Immature natural killer cell (primary cell): Measurements from ENCODE around the gene NLRP10. TPM values are rescaled to one million over a fixed set of nuclear protein-coding genes. Genes with fewer than 3 reads are reported as not detected.
"Not testable (repeated sequence)": the region's sequence is repeated elsewhere in the genome, so short reads cannot be mapped to it uniquely, and the experiment has no call there.

ENCODE experiments used
- DNase-seq, 3 donors: peaks; one replicate each; pipeline ENCODE4 v3.0.0; 2022; ENCODE audit warnings: mixed read lengths in 1 of 3
- H3K27ac Mint-ChIP-seq, 6 donors: one replicate each; pipeline ENCODE4 v1.8.0; 2020; ENCODE audit warnings: mixed read lengths in 6 of 6, mild to moderate bottlenecking in 5 of 6, inconsistent platforms in 4 of 6, moderate library complexity in 3 of 6
- H3K27me3 Mint-ChIP-seq, 3 donors: one replicate each; pipeline ENCODE4 v1.8.0; 2020 to 2021; ENCODE audit warnings: low read depth in 3 of 3, mild to moderate bottlenecking in 3 of 3, mixed read lengths in 3 of 3, moderate library complexity in 3 of 3, inconsistent platforms in 1 of 3
- H3K36me3 Mint-ChIP-seq, 3 donors: one replicate each; pipeline ENCODE4 v1.8.0; 2020; ENCODE audit warnings: mixed read lengths in 3 of 3, inconsistent platforms in 2 of 3, mild to moderate bottlenecking in 2 of 3
- H3K4me1 Mint-ChIP-seq, 2 donors: one replicate each; pipeline ENCODE4 v1.8.0; 2020; ENCODE audit warnings: inconsistent platforms in 2 of 2, mild to moderate bottlenecking in 2 of 2, mixed read lengths in 2 of 2, moderate library complexity in 1 of 2
- H3K4me3 Mint-ChIP-seq, 5 donors: one replicate each; pipeline ENCODE4 v1.8.0; 2020; ENCODE audit warnings: mild to moderate bottlenecking in 5 of 5, mixed read lengths in 5 of 5, inconsistent platforms in 3 of 5, moderate library complexity in 3 of 5
- H3K9me3 Mint-ChIP-seq, 6 donors: one replicate each; pipeline ENCODE4 v1.8.0; 2020; ENCODE audit warnings: mild to moderate bottlenecking in 6 of 6, mixed read lengths in 6 of 6, inconsistent platforms in 4 of 6, moderate library complexity in 3 of 6
- polyA plus RNA-seq, 3 donors: library from polyadenylated mRNA; unstranded; fragments of 300-500 nt; fragmentation: Illumina TruSeq; gene quantifications; one replicate each; pipeline ENCODE4 v1.2.3, GENCODE V29; 2021

NLRP10 gene
- polyA plus RNA-seq, 3 donors from 2014 or later = not detected

GRCh38 chr11:7994581-7995278 is 29.5 kb upstream of the NLRP10 start:
- Mint-ChIP-seq H3K27ac (no peak overlapping the region), H3K36me3 (peaks cover 28 to 70% (median 49%) of the 10 kb centered on the region in 3 donors), H3K4me3 (no peak overlapping the region), H3K9me3 (no peaks in the 10 kb centered on the region), H3K4me1 (peaks cover 8 to 33% of the 10 kb centered on the region in 2 donors), H3K27me3 (peaks cover 0 to 1% (median 0%) of the 10 kb centered on the region in 3 donors)
- DNase-seq = no peak

- peak overlapping the region; percentile 88 to 99 (median 90) for H3K4me3 Mint-ChIP-seq
- DNase-seq, H3K27me3 Mint-ChIP-seq, H3K9me3 Mint-ChIP-seq: not testable (repeated sequence)
- H3K4me1 Mint-ChIP-seq = peaks cover 40 to 55% of the 10 kb centered on the region in 2 donors
- H3K36me3 Mint-ChIP-seq = peaks cover 3 to 14% (median 4%) of the 10 kb centered on the region in 3 donors
- H3K27ac Mint-ChIP-seq = peak overlapping the region; percentile 77 to 97 (median 90)
Measured at GRCh38 chr11:7987560-7987883, 22.3 kb upstream of the NLRP10 start.

GRCh38 chr11:7986768-7987559 is 21.7 kb upstream of the NLRP10 start, which contains the start of gene EIF3F:
TSS of gene EIF3F (plus strand) at chr11:7987337. CDS start at chr11:7987353, 16 bp downstream.
- peaks cover 1 to 13% (median 3%) of the 10 kb centered on the region in 3 donors for H3K36me3 Mint-ChIP-seq
- H3K27ac Mint-ChIP-seq = peak within 1 kb of the TSS; percentile 77 to 97 (median 94)
- peak within 1 kb of the TSS; percentile 88 to 99 (median 90) for H3K4me3 Mint-ChIP-seq
- peaks cover 0 to 5% (median 4%) of the 10 kb centered on the region in 3 donors for H3K27me3 Mint-ChIP-seq
- DNase-seq = peak; percentile 95 to 96 (median 96)
- H3K4me1 Mint-ChIP-seq = peaks cover 40 to 55% of the 10 kb centered on the region in 2 donors
- no peaks in the 10 kb centered on the region for H3K9me3 Mint-ChIP-seq

GRCh38 chr11:7983832-7984590 is 18.8 kb upstream of the NLRP10 start:
- Mint-ChIP-seq H3K27ac (no peak overlapping the region), H3K27me3 (peaks cover 0 to 4% (median 3%) of the 10 kb centered on the region in 3 donors), H3K4me1 (peaks cover 24 to 31% of the 10 kb centered on the region in 2 donors), H3K9me3 (no peaks in the 10 kb centered on the region), H3K4me3 (no peak overlapping the region), H3K36me3 (peaks cover 0 to 3% (median 3%) of the 10 kb centered on the region in 3 donors)
- no peak for DNase-seq

- H3K4me1 Mint-ChIP-seq = peaks cover 11 to 18% of the 10 kb centered on the region in 2 donors
- H3K36me3 Mint-ChIP-seq = no peaks in the 10 kb centered on the region
Measured at GRCh38 chr11:7982582-7983119, 17.4 kb upstream of the NLRP10 start.

GRCh38 chr11:7981619-7982157 is 16.4 kb upstream of the NLRP10 start:
- no peak for DNase-seq
- Mint-ChIP-seq H3K36me3 (no peaks in the 10 kb centered on the region), H3K27me3 (peaks cover 0 to 4% (median 2%) of the 10 kb centered on the region in 3 donors), H3K4me1 (peaks cover 6 to 10% of the 10 kb centered on the region in 2 donors), H3K27ac (no peak overlapping the region), H3K4me3 (no peak overlapping the region), H3K9me3 (no peaks in the 10 kb centered on the region)

More at GRCh38 chr11:7982582-7983119, 17.4 kb upstream of the NLRP10 start:
- H3K27me3 Mint-ChIP-seq = peaks cover 0 to 4% (median 3%) of the 10 kb centered on the region in 3 donors
- no peak overlapping the region for H3K4me3 Mint-ChIP-seq
- DNase-seq = no peak
- no peaks in the 10 kb centered on the region for H3K9me3 Mint-ChIP-seq
- H3K27ac Mint-ChIP-seq = no peak overlapping the region

- no peaks in the 10 kb centered on the region for H3K4me1 Mint-ChIP-seq
- no peak overlapping the region for H3K27ac Mint-ChIP-seq
- no peak overlapping the region for H3K4me3 Mint-ChIP-seq
- peaks cover 2 to 6% (median 4%) of the 10 kb centered on the region in 3 donors for H3K27me3 Mint-ChIP-seq
- H3K9me3 Mint-ChIP-seq = no peaks in the 10 kb centered on the region
- no peaks in the 10 kb centered on the region for H3K36me3 Mint-ChIP-seq
- no peak for DNase-seq
Measured at GRCh38 chr11:7977232-7977917, 12.1 kb upstream of the NLRP10 start.

- Mint-ChIP-seq H3K27ac (no peak overlapping the region), H3K4me1 (no peaks in the 10 kb centered on the region), H3K36me3 (no peaks in the 10 kb centered on the region), H3K27me3 (peaks cover 2 to 6% (median 4%) of the 10 kb centered on the region in 3 donors), H3K4me3 (no peak overlapping the region), H3K9me3 (no peaks in the 10 kb centered on the region)
- DNase-seq = no peak
Measured at GRCh38 chr11:7974668-7975067, 9.4 kb upstream of the NLRP10 start.

- Mint-ChIP-seq H3K27ac (no peak overlapping the region), H3K36me3 (no peaks in the 10 kb centered on the region), H3K27me3 (peaks cover 2 to 9% (median 6%) of the 10 kb centered on the region in 3 donors), H3K4me1 (no peaks in the 10 kb centered on the region), H3K4me3 (no peak overlapping the region), H3K9me3 (no peaks in the 10 kb centered on the region)
- DNase-seq = no peak
Measured at GRCh38 chr11:7973011-7973410, 7.8 kb upstream of the NLRP10 start.

GRCh38 chr11:7971846-7972245 is 6.6 kb upstream of the NLRP10 start:
- no peak overlapping the region for H3K27ac Mint-ChIP-seq
- DNase-seq = no peak
- H3K36me3 Mint-ChIP-seq = no peaks in the 10 kb centered on the region
- H3K4me1 Mint-ChIP-seq = no peaks in the 10 kb centered on the region
- H3K4me3 Mint-ChIP-seq = no peak overlapping the region
- peaks cover under 1 to 14% (median 7%) of the 10 kb centered on the region in 3 donors for H3K27me3 Mint-ChIP-seq
- no peaks in the 10 kb centered on the region for H3K9me3 Mint-ChIP-seq

- H3K9me3 Mint-ChIP-seq = no peaks in the 10 kb centered on the region
- DNase-seq = no peak
- no peaks in the 10 kb centered on the region for H3K36me3 Mint-ChIP-seq
- no peak overlapping the region for H3K4me3 Mint-ChIP-seq
- H3K27ac Mint-ChIP-seq = no peak overlapping the region
- peaks cover 0 to 12% (median 4%) of the 10 kb centered on the region in 3 donors for H3K27me3 Mint-ChIP-seq
- H3K4me1 Mint-ChIP-seq = no peaks in the 10 kb centered on the region
Measured at GRCh38 chr11:7969756-7970646, 4.8 kb upstream of the NLRP10 start.

GRCh38 chr11:7968686-7969085 is 3.4 kb upstream of the NLRP10 start:
- H3K4me3 Mint-ChIP-seq = no peak overlapping the region
- H3K27me3 Mint-ChIP-seq = peaks cover 4 to 15% (median 4%) of the 10 kb centered on the region in 3 donors
- no peak for DNase-seq
- no peaks in the 10 kb centered on the region for H3K4me1 Mint-ChIP-seq
- H3K9me3 Mint-ChIP-seq = no peaks in the 10 kb centered on the region
- no peak overlapping the region for H3K27ac Mint-ChIP-seq
- H3K36me3 Mint-ChIP-seq = no peaks in the 10 kb centered on the region
